Measurements from ENCODE around the gene RBM15.

DNA sequence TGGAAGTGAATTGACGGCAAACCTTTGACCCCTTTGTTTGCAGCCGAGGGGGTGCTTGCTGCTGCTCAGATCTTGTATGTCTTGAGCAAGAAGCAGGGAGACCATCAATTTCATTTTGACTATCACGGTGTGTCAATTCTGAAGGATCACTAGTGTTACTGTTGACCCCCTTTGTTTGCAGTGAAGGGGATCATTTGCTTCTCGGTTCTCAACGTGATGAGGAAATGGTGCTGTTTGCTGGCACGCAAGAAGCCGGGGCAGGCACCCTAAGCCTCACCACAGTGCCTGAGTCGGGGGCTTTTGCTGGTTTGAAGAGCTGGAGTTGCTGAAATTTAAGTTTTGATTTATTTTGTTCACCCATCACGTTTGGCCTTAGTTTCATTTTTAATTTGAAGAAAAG is 7.5 kb downstream of the RBM15 start:
- TF ChIP-seq, protein P1, sequence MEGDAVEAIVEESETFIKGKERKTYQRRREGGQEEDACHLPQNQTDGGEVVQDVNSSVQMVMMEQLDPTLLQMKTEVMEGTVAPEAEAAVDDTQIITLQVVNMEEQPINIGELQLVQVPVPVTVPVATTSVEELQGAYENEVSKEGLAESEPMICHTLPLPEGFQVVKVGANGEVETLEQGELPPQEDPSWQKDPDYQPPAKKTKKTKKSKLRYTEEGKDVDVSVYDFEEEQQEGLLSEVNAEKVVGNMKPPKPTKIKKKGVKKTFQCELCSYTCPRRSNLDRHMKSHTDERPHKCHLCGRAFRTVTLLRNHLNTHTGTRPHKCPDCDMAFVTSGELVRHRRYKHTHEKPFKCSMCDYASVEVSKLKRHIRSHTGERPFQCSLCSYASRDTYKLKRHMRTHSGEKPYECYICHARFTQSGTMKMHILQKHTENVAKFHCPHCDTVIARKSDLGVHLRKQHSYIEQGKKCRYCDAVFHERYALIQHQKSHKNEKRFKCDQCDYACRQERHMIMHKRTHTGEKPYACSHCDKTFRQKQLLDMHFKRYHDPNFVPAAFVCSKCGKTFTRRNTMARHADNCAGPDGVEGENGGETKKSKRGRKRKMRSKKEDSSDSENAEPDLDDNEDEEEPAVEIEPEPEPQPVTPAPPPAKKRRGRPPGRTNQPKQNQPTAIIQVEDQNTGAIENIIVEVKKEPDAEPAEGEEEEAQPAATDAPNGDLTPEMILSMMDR (conservative IDR thresholded peaks at IDR 0.05; ENCODE audit: low read depth in 2 of 2): no peak
- TF ChIP-seq JUNB (IDR thresholded peaks at IDR 0.05; ENCODE audit: unreplicated experiment) (no peak), POLR2AphosphoS5 (IDR thresholded peaks at IDR 0.05; ENCODE audit: low read depth) (no peak), EZH2 (IDR thresholded peaks at IDR 0.05; ENCODE audit: low read depth, unreplicated experiment) (no peak), CREB1 (CRISPR knock-in tag; IDR thresholded peaks at IDR 0.05; ENCODE audit: low read depth) (no peak), EZH2phosphoT487 (IDR thresholded peaks at IDR 0.05; ENCODE audit: unreplicated experiment) (no peak), NANOG (IDR thresholded peaks at IDR 0.05; ENCODE audit: borderline replicate concordance) (no peak)
- TF ChIP-seq, protein P2, sequence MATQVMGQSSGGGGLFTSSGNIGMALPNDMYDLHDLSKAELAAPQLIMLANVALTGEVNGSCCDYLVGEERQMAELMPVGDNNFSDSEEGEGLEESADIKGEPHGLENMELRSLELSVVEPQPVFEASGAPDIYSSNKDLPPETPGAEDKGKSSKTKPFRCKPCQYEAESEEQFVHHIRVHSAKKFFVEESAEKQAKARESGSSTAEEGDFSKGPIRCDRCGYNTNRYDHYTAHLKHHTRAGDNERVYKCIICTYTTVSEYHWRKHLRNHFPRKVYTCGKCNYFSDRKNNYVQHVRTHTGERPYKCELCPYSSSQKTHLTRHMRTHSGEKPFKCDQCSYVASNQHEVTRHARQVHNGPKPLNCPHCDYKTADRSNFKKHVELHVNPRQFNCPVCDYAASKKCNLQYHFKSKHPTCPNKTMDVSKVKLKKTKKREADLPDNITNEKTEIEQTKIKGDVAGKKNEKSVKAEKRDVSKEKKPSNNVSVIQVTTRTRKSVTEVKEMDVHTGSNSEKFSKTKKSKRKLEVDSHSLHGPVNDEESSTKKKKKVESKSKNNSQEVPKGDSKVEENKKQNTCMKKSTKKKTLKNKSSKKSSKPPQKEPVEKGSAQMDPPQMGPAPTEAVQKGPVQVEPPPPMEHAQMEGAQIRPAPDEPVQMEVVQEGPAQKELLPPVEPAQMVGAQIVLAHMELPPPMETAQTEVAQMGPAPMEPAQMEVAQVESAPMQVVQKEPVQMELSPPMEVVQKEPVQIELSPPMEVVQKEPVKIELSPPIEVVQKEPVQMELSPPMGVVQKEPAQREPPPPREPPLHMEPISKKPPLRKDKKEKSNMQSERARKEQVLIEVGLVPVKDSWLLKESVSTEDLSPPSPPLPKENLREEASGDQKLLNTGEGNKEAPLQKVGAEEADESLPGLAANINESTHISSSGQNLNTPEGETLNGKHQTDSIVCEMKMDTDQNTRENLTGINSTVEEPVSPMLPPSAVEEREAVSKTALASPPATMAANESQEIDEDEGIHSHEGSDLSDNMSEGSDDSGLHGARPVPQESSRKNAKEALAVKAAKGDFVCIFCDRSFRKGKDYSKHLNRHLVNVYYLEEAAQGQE (IDR thresholded peaks at IDR 0.05; ENCODE audit: unreplicated experiment): no peak
- TF ChIP-seq, protein P3, sequence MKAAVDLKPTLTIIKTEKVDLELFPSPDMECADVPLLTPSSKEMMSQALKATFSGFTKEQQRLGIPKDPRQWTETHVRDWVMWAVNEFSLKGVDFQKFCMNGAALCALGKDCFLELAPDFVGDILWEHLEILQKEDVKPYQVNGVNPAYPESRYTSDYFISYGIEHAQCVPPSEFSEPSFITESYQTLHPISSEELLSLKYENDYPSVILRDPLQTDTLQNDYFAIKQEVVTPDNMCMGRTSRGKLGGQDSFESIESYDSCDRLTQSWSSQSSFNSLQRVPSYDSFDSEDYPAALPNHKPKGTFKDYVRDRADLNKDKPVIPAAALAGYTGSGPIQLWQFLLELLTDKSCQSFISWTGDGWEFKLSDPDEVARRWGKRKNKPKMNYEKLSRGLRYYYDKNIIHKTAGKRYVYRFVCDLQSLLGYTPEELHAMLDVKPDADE (IDR thresholded peaks at IDR 0.05): no peak
